H9 (cell line): Measurements from ENCODE around the gene TNIK. TPM values are rescaled to one million over a fixed set of nuclear protein-coding genes. Genes with fewer than 3 reads are reported as not detected.

Experiments used
- DNase-seq: peaks from one replicate; pipeline ENCODE4 v3.0.0-alpha.2; 2017
- H2AFZ ChIP-seq: one replicate; pipeline ENCODE4 v1.6.1; 2013; ENCODE audit warnings: mild to moderate bottlenecking, low read length, control low read depth, moderate library complexity
- H2AK5ac ChIP-seq: 2 replicates; pipeline ENCODE4 v1.6.1; 2013; ENCODE audit warnings: low read length, control low read depth, mixed read lengths; ENCODE audit not compliant: insufficient read length
- H2BK120ac ChIP-seq: one replicate; pipeline ENCODE4 v1.6.1; 2013; ENCODE audit warnings: low read depth, mild to moderate bottlenecking, low read length, control low read depth, inconsistent platforms; ENCODE audit not compliant: poor library complexity, severe bottlenecking
- H2BK12ac ChIP-seq: 2 replicates; pipeline ENCODE4 v1.6.1; 2013; ENCODE audit warnings: low read length, control low read depth, mixed read lengths, low read depth; ENCODE audit not compliant: insufficient read length
- H2BK15ac ChIP-seq: 2 replicates; pipeline ENCODE4 v1.6.1; 2013; ENCODE audit warnings: low read depth, low read length, control low read depth
- H2BK20ac ChIP-seq: one replicate; pipeline ENCODE4 v1.6.1; 2013; ENCODE audit warnings: low read depth, mild to moderate bottlenecking, low read length, control low read depth, inconsistent platforms; ENCODE audit not compliant: poor library complexity, severe bottlenecking
- H2BK5ac ChIP-seq: 2 replicates; pipeline ENCODE4 v1.6.1; 2013; ENCODE audit warnings: low read length, control low read depth, mixed read lengths; ENCODE audit not compliant: insufficient read length
- H3K14ac ChIP-seq: 2 replicates; pipeline ENCODE4 v1.6.1; 2013; ENCODE audit warnings: low read length, control low read depth; ENCODE audit not compliant: insufficient read depth
- H3K18ac ChIP-seq: 2 replicates; pipeline ENCODE4 v1.6.1; 2013; ENCODE audit warnings: low read depth, mild to moderate bottlenecking, mixed read lengths, low read length, control low read depth; ENCODE audit not compliant: insufficient read length
- H3K23ac ChIP-seq: 2 replicates; pipeline ENCODE4 v1.6.1; 2013; ENCODE audit warnings: low read length, control low read depth, mixed read lengths, low read depth; ENCODE audit not compliant: insufficient read length
- H3K23me2 ChIP-seq: 2 replicates; pipeline ENCODE4 v1.6.1; 2013; ENCODE audit warnings: low read depth, mild to moderate bottlenecking, mixed read lengths, low read length, control low read depth; ENCODE audit not compliant: insufficient read length, poor library complexity, severe bottlenecking
- H3K27ac ChIP-seq: 2 replicates; pipeline ENCODE4 v1.5.1; 2013; ENCODE audit warnings: low read length, control low read depth, mixed read lengths, low read depth; ENCODE audit not compliant: insufficient read length
- H3K27me3 ChIP-seq: 2 replicates; pipeline ENCODE4 v1.6.1; 2013; ENCODE audit warnings: low read length, control low read depth, inconsistent platforms; ENCODE audit not compliant: insufficient read depth
- H3K4ac ChIP-seq: 2 replicates; pipeline ENCODE4 v1.6.1; 2013; ENCODE audit warnings: low read depth, mild to moderate bottlenecking, control low read depth, inconsistent platforms, low read length, moderate library complexity
- H3K4me1 ChIP-seq: 2 replicates; pipeline ENCODE4 v1.6.1; 2013; ENCODE audit warnings: low read length, control low read depth, inconsistent platforms; ENCODE audit not compliant: insufficient read depth
- H3K4me2 ChIP-seq: 2 replicates; pipeline ENCODE4 v1.6.1; 2013; ENCODE audit warnings: low read length, control low read depth, mixed read lengths; ENCODE audit not compliant: insufficient read length, insufficient read depth
- H3K56ac ChIP-seq: 2 replicates; pipeline ENCODE4 v1.6.1; 2013; ENCODE audit warnings: low read depth, mild to moderate bottlenecking, mixed read lengths, low read length, control low read depth; ENCODE audit not compliant: insufficient read length
- H3K79me1 ChIP-seq: 2 replicates; pipeline ENCODE4 v1.6.1; 2013; ENCODE audit warnings: low read depth, mild to moderate bottlenecking, moderate library complexity, low read length, control low read depth, inconsistent platforms; ENCODE audit not compliant: insufficient read depth, poor library complexity, severe bottlenecking
- H3K79me2 ChIP-seq: 2 replicates; pipeline ENCODE4 v1.6.1; 2013; ENCODE audit warnings: low read length, control low read depth, inconsistent platforms; ENCODE audit not compliant: insufficient read depth
- H3K9ac ChIP-seq: 2 replicates; pipeline ENCODE4 v1.6.1; 2013; ENCODE audit warnings: low read length, control low read depth, mixed read lengths; ENCODE audit not compliant: insufficient read length; ENCODE audit errors: extremely low read depth
- H3K9me3 ChIP-seq: one replicate; pipeline ENCODE4 v1.6.1; 2013; ENCODE audit warnings: low read depth, low read length, inconsistent platforms; ENCODE audit not compliant: control insufficient read depth
- H3T11ph ChIP-seq: one replicate; pipeline ENCODE4 v1.6.1; 2013; ENCODE audit warnings: mild to moderate bottlenecking, low read length, control low read depth, inconsistent platforms
- H4K20me1 ChIP-seq: one replicate; pipeline ENCODE4 v1.6.1; 2013; ENCODE audit not compliant: control insufficient read depth, insufficient read length, insufficient read depth
- H4K5ac ChIP-seq: 2 replicates; pipeline ENCODE4 v1.6.1; 2013; ENCODE audit warnings: low read depth, mild to moderate bottlenecking, mixed read lengths, low read length, control low read depth; ENCODE audit not compliant: insufficient read length
- H4K8ac ChIP-seq: replicated peaks from 2 replicates; pipeline ENCODE4 v1.6.1; 2013; ENCODE audit warnings: low read length, control low read depth, mixed read lengths, low read depth; ENCODE audit not compliant: insufficient read length
- H4K91ac ChIP-seq: 2 replicates; pipeline ENCODE4 v1.6.1; 2013; ENCODE audit warnings: low read depth, mild to moderate bottlenecking, moderate library complexity, mixed read lengths, low read length, control low read depth; ENCODE audit not compliant: insufficient read length
- H3K27ac Mint-ChIP-seq, 3 experiments: 2 replicates in 2 of 3; 3 replicates in 1 of 3; pipeline ENCODE4 v1.8.0; 2020 to 2021; ENCODE audit warnings: mixed read lengths in 3 of 3, mild to moderate bottlenecking in 1 of 3, moderate library complexity in 1 of 3
- H3K27me3 Mint-ChIP-seq: 2 replicates; pipeline ENCODE4 v1.8.0; 2021; ENCODE audit warnings: low read depth, mild to moderate bottlenecking, moderate library complexity, mixed read lengths
- H3K36me3 Mint-ChIP-seq, 3 experiments: 2 replicates in 2 of 3; 3 replicates in 1 of 3; pipeline ENCODE4 v1.8.0; 2020 to 2021; ENCODE audit warnings: low read depth in 3 of 3, mixed read lengths in 3 of 3; ENCODE audit not compliant: insufficient read depth in 1 of 3
- H3K4me1 Mint-ChIP-seq, 2 experiments: 2 replicates each; pipeline ENCODE4 v1.8.0; 2020; ENCODE audit warnings: mixed read lengths in 2 of 2
- H3K4me3 Mint-ChIP-seq, 2 experiments: 2 replicates in 1 of 2; 3 replicates in 1 of 2; pipeline ENCODE4 v1.8.0; 2020 to 2021; ENCODE audit warnings: mild to moderate bottlenecking in 2 of 2, mixed read lengths in 2 of 2, moderate library complexity in 1 of 2
- H3K9me3 Mint-ChIP-seq, 2 experiments: 2 replicates in 1 of 2; 3 replicates in 1 of 2; pipeline ENCODE4 v1.8.0; 2020; ENCODE audit warnings: mild to moderate bottlenecking in 2 of 2, mixed read lengths in 2 of 2, moderate library complexity in 1 of 2
- WGBS: extraction: QIAGEN DNeasy Blood & Tissue Kit; methylation state at CpG from one replicate; pipeline ENCODE4 v1.1.7; 2013; ENCODE audit warnings: missing lambda C conversion rate, low lambda C conversion rate, mixed read lengths; ENCODE audit not compliant: insufficient read length; ENCODE audit errors: extremely low coverage; 5-methylcytosine and 5-hydroxymethylcytosine counted together
- total RNA-seq: library from RNA; stranded (reverse); gene quantifications from 2 replicates; pipeline ENCODE4 v1.2.1, GENCODE V29; 2021
- TF ChIP-seq, protein P1 (sequence below): fragments of 200-600 bp; sonication (generic); conservative IDR thresholded peaks from 3 replicates; pipeline ENCODE4 v1.8.0; 2021; ENCODE audit warnings: antibody characterized with exemption, mild to moderate bottlenecking

The TNIK gene
- total RNA-seq, 1 experiment from 2014 or later = 15.9 TPM

GRCh38 chr3:171323938-171324536 lies 136.2 kb downstream of the TNIK start:
- no peak overlapping the region for H2BK120ac ChIP-seq
- Mint-ChIP-seq H3K9me3 (peaks cover 3 to 7% of the 10 kb centered on the region in 2 experiments; a peak in 3 of 5 replicates), H3K27me3 (no peaks in the 10 kb centered on the region), H3K4me1 (peaks cover 15 to 24% of the 10 kb centered on the region in 2 experiments), H3K36me3 (peaks cover 0 to 8% (median 0%) of the 10 kb centered on the region in 3 experiments; a peak in 1 of 7 replicates), H3K4me3 (no peak overlapping the region), H3K27ac (peak overlapping the region in 1 of 3 experiments; percentile 84; a peak in 1 of 7 replicates)
- no peaks in the 10 kb centered on the region; the same call in 1 of the 2 replicates for H3K79me2 ChIP-seq
- H2AK5ac ChIP-seq = no peak overlapping the region
- H3K9ac ChIP-seq = no peak overlapping the region
- H2BK12ac ChIP-seq = no peak overlapping the region
- no peak overlapping the region for H3K14ac ChIP-seq
- H2AFZ ChIP-seq = no peak overlapping the region
- peaks cover 3% of the 10 kb centered on the region; the same call in 1 of the 2 replicates for H3K4me1 ChIP-seq
- no peaks in the 10 kb centered on the region for H3K23me2 ChIP-seq
- H4K8ac ChIP-seq = no peak overlapping the region
- H3K4ac ChIP-seq = no peak overlapping the region
- no peaks in the 10 kb centered on the region for H3K9me3 ChIP-seq
- no peak overlapping the region for H4K91ac ChIP-seq
- H2BK5ac ChIP-seq = no peak overlapping the region
- no peak overlapping the region for H3K27ac ChIP-seq
- no peaks in the 10 kb centered on the region for H3K27me3 ChIP-seq
- H4K5ac ChIP-seq = no peak overlapping the region
- DNase-seq = no peak
- H2BK20ac ChIP-seq = no peak overlapping the region
- no peak overlapping the region for H3K18ac ChIP-seq
- H2BK15ac ChIP-seq = no peak overlapping the region
- H3K79me1 ChIP-seq = no peaks in the 10 kb centered on the region
- H3T11ph ChIP-seq = no peak overlapping the region
- H3K23ac ChIP-seq = no peak overlapping the region
- TF ChIP-seq, protein P1, sequence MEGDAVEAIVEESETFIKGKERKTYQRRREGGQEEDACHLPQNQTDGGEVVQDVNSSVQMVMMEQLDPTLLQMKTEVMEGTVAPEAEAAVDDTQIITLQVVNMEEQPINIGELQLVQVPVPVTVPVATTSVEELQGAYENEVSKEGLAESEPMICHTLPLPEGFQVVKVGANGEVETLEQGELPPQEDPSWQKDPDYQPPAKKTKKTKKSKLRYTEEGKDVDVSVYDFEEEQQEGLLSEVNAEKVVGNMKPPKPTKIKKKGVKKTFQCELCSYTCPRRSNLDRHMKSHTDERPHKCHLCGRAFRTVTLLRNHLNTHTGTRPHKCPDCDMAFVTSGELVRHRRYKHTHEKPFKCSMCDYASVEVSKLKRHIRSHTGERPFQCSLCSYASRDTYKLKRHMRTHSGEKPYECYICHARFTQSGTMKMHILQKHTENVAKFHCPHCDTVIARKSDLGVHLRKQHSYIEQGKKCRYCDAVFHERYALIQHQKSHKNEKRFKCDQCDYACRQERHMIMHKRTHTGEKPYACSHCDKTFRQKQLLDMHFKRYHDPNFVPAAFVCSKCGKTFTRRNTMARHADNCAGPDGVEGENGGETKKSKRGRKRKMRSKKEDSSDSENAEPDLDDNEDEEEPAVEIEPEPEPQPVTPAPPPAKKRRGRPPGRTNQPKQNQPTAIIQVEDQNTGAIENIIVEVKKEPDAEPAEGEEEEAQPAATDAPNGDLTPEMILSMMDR = no peak
- H3K56ac ChIP-seq = no peak overlapping the region
- H4K20me1 ChIP-seq = no peaks in the 10 kb centered on the region
- H3K4me2 ChIP-seq = no peak overlapping the region
- WGBS = no CpG with 5 or more reads among the region's 3 CpGs
